T-helper 22 cell (primary cell): ENCODE results near the gene CHL1.

Experiments
- DNase-seq: peaks from one replicate; pipeline ENCODE4 v3.0.0-alpha.2; 2020; ENCODE audit warnings: low read depth

The CHL1 gene

DNA sequence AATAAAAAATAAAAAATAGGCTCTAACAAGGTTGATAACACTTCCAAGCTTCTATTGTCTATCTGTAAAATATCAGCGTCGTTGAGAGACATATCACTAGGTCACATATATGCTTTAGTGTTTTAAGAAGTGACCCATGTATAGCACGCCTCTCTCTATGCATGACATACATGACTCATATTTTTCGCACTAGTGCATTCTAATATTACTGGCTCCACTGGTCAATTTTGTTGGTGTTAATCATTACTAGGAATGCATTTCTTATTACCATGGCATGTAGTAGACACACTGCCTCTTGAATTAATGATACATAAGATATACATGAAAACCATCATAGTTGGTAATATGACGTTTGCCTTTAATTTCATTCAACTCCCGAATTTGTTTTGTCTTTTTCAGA, 203.1 kb downstream of the CHL1 start:
- DNase-seq, result no peak

DNA sequence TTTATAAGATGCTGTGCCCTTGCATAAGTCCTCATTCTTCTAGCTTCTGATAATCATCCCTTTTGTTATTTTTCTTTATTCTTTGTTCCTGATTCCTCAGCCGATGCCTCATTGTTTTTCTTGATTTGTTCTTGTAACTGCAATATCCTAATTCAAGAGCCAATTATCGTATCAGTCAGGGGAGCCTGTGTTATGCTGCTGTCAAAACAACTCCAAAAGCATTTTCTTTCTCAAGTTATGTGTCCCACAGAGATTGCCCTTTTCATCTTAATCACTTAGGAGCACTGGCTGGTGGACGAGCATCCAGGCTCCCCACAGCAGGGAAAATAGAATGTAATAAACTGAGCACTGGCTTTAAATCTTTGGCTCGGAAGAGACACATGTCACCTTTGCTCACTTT, 207.3 kb downstream of the CHL1 start:
- DNase-seq, result no peak

- DNase-seq, result no peak
Observed at GRCh38 chr3:409011-409410, 212.4 kb downstream of the CHL1 start.

DNA sequence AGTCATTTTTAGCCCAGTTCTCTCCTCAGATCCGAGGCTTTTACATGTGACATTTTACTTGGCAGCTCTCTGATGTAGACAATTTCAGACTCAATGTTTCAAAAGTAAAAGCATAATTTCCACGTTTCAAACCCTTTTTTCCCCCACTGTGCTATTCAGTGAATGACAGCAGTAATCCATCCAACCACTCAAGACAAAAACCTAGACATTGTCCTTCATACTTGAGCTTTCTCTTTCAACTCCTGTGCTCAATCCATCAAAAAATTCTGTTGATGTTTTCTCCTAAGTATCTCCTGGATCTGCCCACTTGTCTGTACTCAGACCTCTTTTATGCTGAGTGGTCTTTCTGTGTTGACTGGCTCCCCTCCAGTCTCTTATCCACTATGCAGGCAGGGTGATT, 214.7 kb downstream of the CHL1 start:
- no peak for DNase-seq

DNA sequence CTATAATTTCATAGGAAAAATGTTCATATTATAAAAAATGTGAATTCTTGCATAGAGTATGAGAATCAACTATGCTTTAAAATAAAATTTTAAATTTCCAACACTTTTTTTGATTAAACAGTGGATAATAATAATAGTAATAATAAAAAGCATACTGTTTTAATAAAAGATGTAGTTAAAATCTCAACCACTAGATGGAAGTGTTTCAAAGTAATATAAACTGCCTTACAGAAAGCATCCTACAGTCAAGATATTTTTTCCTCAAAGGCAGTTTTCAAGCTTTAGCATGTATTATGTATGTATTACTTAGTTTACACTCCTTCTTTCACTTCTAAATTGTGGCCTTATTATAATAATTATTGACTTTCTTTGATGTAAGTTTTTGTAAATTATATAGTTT, 217.5 kb downstream of the CHL1 start:
- DNase-seq, result no peak

DNA sequence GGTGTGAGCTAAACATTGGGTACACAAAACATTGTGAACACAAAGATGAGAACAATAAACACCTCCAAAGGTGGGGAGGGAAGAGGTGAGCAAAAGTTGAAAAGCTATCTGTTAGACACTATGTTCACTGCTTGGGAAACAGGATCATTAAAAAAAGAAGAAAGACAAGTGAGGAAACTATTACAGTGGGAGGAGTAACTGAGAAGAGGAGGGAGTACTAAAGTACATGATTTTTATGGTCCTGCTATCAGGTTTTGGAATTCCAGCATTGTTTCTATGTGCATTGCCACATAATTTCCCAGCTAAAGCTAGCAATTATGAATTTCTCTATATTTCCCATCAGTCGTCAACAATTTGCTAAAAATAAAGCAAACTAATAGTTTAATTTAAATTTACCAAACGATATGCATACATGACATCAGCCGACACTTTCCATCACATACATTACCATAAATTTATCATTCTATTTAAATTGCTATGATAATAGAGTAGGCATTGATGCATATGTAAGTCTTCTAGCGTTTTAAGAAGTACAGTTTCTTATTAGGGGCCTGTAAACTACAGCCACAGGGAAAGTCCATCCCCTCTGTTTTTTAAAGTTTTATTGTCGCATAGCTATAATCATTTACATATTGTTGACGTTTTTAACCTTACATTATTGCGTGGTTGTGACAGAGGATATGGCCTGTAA, 221.8 kb downstream of the CHL1 start:
- no peak for DNase-seq

DNA sequence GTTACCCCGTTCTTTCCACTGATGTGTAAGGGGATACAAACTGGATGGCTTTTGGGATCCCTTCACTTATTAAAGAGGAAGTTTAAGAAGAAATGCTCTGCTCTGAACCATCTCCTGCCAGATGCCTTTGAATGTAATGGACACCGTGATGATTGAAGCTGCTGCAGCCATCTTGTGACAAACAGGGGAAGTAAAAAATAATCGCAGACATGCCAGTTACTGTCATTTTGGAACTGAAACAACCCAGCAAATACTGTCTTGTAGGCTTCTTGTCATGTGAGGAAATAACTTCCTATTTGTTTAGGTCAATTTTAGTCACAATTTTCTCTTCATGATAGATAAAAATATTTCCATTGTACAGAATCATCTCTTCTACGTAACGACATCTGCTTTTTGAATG, 224.0 kb downstream of the CHL1 start:
- no peak for DNase-seq

- no peak for DNase-seq
Observed at GRCh38 chr3:425079-425478, 228.5 kb downstream of the CHL1 start.

DNA sequence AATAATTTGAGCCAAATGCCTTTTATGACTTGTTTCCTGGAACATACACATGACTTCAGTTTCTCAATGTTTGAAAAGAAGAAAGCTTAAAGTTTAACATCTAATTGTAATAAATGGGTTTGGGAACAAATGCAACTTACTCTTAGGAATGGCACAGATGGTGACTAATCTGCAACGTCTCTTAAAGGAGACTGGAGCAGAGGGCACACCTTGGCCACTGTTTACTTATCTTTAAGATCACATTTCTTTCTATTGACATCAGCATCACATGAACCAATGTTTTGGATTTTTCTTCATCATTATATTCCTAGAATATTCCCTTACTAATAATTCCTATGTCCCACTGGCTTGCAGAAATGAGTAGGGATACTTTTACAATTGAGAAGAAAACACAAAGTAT, 229.5 kb downstream of the CHL1 start:
- DNase-seq, result no peak

DNA sequence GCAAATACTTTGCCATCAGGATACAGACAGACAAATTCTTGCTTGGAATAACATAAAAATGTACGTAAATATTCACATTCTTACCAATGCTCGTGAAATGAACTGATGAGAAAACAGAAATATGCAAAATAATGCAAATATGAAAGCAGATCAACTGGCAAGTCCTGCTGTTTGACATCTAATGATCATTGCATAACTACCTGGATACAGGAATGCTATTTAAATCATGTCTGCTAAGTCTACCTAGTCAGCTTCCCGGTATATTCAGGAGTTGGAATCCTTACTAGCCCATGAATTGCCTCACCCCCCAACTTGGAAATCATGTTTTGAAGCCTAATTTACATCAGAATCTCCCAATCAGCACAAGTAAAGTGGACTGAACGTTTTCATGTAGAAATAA, 230.6 kb downstream of the CHL1 start:
- DNase-seq, result no peak

DNA sequence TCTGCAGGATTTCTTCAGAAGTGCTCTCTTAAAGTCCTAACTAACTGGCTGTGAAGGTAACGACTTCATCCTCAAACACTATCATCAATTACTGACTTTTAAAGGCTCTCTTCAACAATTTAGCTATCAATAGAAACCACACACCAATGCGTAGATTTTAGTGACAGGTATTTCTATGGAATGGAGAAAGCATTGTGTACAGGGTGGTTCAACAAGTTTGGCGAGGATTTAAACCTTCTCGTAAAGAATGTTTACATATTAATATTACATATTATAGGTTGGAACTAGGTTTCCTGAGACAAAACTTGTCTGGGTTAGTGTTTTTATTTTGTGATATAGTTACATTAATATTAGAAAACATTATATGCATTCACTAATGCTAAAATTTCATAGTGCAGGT, 233.6 kb downstream of the CHL1 start:
- no peak for DNase-seq

DNA sequence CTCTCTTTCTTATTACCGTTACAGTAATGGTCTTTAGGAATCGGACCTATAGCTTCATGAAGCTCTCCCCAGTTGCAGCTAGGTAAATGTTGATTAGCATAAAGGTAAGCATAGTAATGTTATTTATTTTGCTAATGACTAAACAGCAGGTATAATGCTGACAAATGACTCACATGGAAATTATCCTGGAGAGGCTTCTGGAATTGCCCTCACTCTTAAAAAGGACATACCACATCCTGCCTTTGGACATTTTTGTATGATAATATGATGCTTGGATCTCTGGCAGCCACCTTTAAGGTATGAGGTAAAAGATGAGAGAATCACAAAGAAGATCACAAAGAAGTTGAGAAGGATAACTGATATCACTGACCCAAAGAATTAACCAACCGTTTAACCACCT, 238.6 kb downstream of the CHL1 start:
- DNase-seq, result no peak

GRCh38 chr3:436053-436452, 239.5 kb downstream of the CHL1 start:
- DNase-seq, result no peak

DNA sequence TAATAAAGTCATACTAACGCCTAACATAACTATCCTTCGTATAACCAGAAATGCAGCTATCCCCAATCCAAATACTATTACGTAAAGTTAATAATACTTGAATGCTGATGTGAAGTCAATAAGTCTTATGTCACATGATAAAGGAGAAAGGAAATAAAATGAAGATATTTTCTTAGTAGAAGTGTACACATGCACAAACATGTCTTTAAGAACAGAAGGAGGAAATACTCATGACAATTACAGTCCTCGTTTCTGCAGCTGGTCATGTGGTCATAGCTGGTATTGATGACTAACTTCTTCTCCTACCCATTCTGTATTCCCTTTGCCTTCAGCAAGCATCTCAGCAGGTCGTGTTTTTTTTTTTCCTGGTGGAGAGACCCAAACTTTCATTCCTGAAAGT, 244.3 kb downstream of the CHL1 start:
- no peak for DNase-seq

GRCh38 chr3:445960-446359, 249.4 kb downstream of the CHL1 start:
- no peak for DNase-seq

DNA sequence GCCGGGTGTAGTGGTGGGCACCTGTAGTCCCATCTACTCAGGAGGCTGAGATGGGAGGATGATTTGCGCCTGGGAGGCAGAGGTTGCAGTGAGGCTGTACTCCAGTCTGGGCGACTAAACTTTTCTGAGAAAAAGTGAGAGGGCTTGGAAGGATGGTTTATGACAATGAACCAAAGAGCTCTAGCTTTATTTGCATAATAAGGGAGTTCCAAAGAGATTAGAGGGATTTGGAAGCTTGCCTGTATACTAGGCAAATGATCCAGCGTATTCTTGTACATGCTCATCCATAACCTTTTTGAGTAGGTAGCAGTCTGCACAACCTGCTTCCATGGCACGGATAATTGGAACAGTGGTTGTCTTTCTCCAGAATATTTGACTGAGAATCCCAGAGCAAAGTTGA, 251.1 kb downstream of the CHL1 start:
- DNase-seq, result no peak

- DNase-seq, result no peak
Observed at GRCh38 chr3:449711-450110, 253.1 kb downstream of the CHL1 start.

GRCh38 chr3:452221-452620, 255.7 kb downstream of the CHL1 start:
- no peak for DNase-seq

DNA sequence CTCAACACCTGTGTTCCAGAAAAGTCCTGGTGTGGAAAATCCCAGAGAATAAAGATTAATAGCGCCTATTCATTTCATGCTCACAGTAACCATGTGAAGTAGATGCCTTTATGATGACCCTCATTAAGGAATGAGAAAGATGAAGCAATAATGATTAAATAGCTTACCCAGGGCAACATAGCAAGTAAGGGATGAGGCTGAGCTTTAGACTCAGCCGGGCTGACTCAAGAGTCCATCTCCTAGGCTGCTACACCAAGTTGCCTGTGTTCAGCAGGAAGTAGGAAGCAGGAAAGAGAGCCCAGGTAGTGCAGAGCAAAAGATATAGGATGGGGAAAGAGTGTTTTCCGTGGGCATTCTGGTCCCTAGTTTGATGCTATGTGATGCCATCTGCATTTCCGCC, 256.5 kb downstream of the CHL1 start:
- DNase-seq, result no peak

- DNase-seq, result no peak
Observed at GRCh38 chr3:454986-455385, 258.4 kb downstream of the CHL1 start.

DNA sequence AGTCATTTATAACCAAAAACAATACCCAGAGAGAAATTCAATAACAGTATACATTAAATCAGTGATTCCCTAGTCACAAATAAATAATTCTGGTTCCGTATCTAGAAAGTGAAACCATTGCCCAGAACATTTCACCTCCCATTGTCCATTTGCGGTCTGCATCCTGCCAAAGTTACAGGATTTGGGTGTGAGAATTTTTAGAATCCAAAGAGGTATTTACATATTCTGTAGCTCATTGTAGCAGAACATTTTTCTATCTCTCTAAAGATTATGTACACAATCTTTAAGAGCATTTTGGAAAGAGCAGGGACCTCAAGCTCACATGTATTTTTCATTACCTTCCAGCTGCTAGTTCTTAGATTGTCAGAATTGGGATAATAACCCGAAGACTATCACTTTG, 261.6 kb downstream of the CHL1 start:
- no peak for DNase-seq

GRCh38 chr3:458653-459310, 262.2 kb downstream of the CHL1 start:
- no peak for DNase-seq
